NCI-H345 treated with DMSO at 0.1 percent for 48 hours (cell line): ENCODE data around the gene PYGL.
"Not testable (repeated sequence)": the region's sequence is repeated elsewhere in the genome, so short reads cannot be mapped to it uniquely, and the experiment has no call there.

Experiments used
- DNase-seq: peaks from one replicate; lab custom pipeline; 2025; ENCODE audit not compliant: unreplicated experiment; lab: John Stamatoyannopoulos, UW

The PYGL gene

DNA sequence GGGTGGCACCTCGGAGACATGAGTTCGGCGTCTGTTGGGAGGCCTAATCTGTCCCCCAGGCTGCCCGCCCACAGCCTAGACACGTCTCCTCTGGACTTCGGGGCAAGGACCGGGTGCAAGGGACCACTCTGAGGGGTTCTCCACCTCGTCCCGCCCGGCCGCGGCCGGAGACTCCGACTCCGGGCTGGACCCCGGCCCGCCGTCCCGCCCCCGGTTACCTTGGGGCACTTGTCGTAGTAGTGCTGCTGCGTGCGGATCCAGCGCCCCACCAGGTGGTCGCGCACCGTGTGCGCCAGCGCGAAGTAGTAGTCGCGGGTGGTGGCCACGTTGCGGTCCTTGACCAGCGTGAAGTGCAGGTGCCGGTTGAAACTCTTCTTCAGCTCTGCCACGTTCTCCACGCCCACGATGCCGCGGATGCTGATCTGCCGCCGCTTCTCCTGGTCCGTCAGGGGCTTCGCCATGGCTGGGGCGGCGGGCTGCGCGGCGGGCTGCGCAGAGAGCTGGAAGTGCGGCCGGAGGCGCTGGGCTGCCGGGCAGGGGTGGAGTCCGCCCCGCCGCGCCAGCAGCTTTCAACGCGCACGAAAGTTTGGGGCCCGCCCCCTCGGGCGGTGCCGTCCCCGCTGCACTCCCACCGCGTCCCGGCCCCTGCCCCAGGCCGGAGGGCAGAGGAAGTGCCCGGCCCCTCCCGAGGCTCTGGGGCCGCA lies at the start of gene PYGL:
Gene PYGL (minus strand): TSS at position 541 of the 704 bp plus-strand sequence. CDS start 80 bp downstream, at position 461.
- peak; percentile 26 for DNase-seq

DNA sequence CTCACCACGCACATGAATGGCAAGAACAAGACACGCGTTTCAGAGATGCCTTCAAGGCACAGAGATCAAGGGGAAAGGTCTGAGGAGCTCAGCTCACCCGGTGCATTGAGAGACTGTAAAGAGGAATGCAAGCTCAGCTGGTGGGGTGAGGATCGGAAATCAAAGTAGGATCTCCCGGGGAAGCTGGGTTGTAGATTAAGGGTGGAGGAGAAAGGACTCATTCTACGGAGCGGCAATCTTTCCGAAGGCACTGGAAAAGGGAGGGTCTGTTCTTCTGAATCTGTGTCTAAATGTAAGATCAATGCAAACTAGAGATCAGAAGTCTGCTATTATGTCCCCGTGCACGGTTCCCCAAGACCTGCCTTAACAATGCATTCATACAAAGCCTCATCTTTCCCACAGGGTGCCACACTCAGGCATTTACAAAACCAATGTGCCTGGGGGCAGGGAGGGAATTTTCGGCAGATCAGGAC lies 41.6 kb upstream of the PYGL start:
- DNase-seq: no peak

GRCh38 chr14:50985124-50985858 lies 41.0 kb upstream of the PYGL start:
- no peak for DNase-seq

GRCh38 chr14:50984036-50984710 lies 39.9 kb upstream of the PYGL start:
- no peak for DNase-seq

GRCh38 chr14:50979941-50980850 lies 35.9 kb upstream of the PYGL start:
- DNase-seq: no peak

- no peak for DNase-seq
Measured at GRCh38 chr14:50978888-50979287, 34.6 kb upstream of the PYGL start.

- no peak for DNase-seq
Measured at GRCh38 chr14:50978529-50978871, 34.2 kb upstream of the PYGL start.

- no peak for DNase-seq
Measured at GRCh38 chr14:50977863-50978528, 33.7 kb upstream of the PYGL start.

DNA sequence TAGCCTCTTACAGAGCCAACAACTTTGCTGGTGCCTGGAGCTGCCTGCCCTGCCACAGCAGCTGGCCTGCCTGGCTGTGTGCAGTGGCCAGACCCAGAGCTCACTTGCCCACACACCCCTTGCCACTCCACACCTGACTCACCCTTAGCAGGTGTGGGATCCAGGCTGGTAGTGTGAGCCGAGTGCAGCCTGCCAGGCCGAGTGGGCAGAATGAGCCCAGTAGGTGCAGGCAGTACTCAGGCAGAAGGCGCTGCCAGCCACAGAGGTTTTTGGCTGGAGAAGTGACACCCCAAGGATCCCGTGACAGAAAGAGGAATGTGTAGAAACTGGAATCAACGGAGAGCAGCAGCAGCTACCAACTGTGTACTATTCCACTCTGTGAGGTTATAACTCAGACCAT lies 29.8 kb upstream of the PYGL start:
- DNase-seq: no peak

- DNase-seq: no peak
Measured at GRCh38 chr14:50972734-50973133, 28.5 kb upstream of the PYGL start.

DNA sequence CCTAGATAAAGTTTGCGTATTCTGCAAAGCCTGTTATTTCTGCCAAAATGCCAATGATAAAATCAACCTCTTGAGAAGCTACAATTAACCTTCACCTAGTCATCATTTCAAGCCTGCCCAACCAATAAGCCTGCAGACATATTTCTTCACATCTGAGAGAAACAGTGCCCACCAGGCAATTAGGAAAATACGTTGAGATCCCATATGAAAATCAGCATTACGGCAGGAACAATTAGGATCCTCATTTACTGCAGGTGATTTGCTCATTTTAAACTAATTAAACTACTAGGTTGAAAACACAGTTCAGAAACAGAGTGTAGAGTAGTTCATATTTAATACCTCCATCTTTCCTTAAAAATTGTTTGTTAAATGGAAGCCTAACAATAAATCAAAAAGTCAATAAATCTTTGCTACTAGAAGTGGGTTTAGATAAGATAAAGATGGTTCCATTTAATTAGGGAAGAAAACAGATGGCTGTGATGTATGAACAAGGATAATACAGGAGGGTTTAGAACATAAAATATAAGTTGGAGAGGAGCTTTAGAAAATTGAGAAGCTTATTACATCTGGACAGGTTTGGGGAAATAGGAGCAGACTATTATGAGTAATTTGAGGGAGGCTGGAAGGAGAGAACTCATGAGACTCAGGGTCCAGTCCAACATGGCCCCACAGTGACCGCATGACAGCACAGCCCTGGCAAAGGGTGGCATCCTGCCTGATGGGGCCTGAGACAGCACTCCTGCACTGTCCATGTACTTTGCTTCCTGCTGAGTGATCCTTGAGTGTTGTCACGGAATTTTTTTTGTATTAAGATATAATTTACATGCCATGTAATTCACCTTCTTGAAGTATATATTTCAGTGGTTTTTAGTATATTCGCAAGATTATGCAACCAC lies 26.9 kb upstream of the PYGL start:
- DNase-seq: no peak

- no peak for DNase-seq
Measured at GRCh38 chr14:50967790-50968189, 23.5 kb upstream of the PYGL start.

DNA sequence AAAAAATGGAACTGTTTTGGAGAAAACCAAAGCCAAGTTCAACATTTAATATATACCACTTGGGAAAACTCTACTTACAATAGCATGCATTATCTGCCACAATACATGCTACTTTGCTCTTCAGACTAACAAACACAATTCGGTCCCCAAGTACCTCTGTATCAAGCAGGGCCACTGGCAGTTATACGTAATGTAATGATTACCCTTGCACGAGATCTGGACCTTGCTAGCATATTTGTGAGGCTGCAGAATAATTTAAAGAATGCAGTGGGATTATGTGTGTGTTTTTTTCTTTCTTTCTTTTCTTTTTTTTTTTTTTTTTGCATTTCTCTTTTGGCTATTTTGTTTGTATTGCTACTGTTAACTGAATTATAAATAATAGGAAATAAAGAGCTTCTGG lies 22.8 kb upstream of the PYGL start:
- DNase-seq: no peak

DNA sequence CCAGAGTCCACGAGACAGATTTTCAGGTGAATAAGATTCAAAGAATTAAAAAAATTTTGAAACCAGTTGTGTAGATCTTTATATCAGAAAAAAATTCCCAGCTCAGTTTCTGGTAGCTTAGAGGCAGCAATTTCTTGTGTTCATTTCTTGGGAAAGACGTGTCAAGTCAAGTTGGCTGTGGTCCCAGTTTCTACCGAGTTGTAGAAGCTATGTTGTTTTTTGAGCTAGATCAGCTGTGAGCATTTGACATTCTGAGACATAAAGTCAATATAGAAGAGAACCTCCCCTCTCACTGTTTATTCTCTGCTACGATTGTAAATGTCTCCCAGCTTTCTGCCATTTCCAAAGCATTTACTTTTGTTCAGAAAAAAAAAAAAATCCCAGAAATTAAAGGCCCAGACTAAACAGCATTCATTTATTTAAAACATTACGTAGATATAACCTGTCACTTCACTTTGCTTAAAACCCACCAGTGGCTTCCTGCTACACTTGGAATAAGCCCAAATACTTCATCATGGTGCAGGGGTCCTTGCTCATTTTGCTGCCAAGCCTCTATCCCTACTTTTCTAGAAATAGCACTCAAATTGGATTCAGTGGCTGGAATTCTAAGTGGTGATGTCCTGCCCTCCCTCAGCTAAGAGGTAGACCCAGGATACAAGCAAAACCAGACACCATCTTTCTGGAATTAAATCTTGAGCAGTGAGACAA lies 20.6 kb upstream of the PYGL start:
- DNase-seq: no peak

- no peak for DNase-seq
Measured at GRCh38 chr14:50963919-50964318, 19.6 kb upstream of the PYGL start.

- no peak for DNase-seq
Measured at GRCh38 chr14:50961605-50962221, 17.4 kb upstream of the PYGL start.

GRCh38 chr14:50957296-50957695 lies 13.0 kb upstream of the PYGL start:
- DNase-seq: no peak

DNA sequence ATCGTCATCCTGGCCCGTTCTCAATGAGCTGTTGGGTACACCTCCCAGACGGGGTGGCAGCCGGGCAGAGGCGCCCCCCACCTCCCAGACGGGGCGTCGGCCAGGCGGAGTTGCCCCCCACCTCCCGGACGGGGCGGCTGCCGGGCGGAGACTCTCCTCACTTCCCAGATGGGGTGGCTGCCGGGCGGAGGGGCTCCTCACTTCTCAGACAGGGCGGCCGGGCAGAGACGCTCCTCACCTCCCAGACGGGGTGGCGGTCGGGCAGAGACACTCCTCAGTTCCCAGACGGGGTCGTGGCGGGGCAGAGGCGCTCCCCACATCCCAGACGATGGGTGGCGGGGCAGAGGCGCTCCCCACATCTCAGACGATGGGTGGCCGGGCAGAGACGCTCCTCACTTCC lies 12.1 kb upstream of the PYGL start:
- not testable (repeated sequence) for DNase-seq
